ENCODE data around the gene EPS8L2.

EPS8L2 gene

GRCh38 chr11:766106-766935 lies 60.3 kb downstream of the EPS8L2 start:
- TF ChIP-seq TAF1 (IDR thresholded peaks at IDR 0.05; ENCODE audit: borderline replicate concordance, low read depth, low read length) (no peak), POLR2A (IDR thresholded peaks at IDR 0.05; ENCODE audit: low read depth, low read length) (peak; percentile 35)
- FAIRE-seq = peak; percentile 71
- no peak for DNase-seq (ENCODE audit: insufficient read length)

- TF ChIP-seq POLR2A (IDR thresholded peaks at IDR 0.05; ENCODE audit: low read depth, low read length) (no peak), TAF1 (IDR thresholded peaks at IDR 0.05; ENCODE audit: borderline replicate concordance, low read depth, low read length) (no peak), POLR2AphosphoS5 (IDR thresholded peaks at IDR 0.05; ENCODE audit: low read depth, low read length) (no peak)
- DNase-seq (ENCODE audit: insufficient read length) (no peak), FAIRE-seq (no peak)
These were observed 60.8 kb downstream of the EPS8L2 start for GRCh38 chr11:766936-767210.

- TF ChIP-seq POLR2AphosphoS5 (IDR thresholded peaks at IDR 0.05; ENCODE audit: low read depth, low read length) (peak; percentile 63; the same call in 1 of the 2 replicates), TAF1 (IDR thresholded peaks at IDR 0.05; ENCODE audit: borderline replicate concordance, low read depth, low read length) (no peak), POLR2A (IDR thresholded peaks at IDR 0.05; ENCODE audit: low read depth, low read length) (peak; percentile 40; the same call in 1 of the 2 replicates)
- no peak for FAIRE-seq
- DNase-seq (ENCODE audit: insufficient read length) = no peak
These were observed 61.2 kb downstream of the EPS8L2 start for GRCh38 chr11:767238-767637.

- FAIRE-seq (no peak), DNase-seq (ENCODE audit: insufficient read length) (no peak)
- TF ChIP-seq POLR2A (IDR thresholded peaks at IDR 0.05; ENCODE audit: low read depth, low read length) (peak; percentile 28; the same call in 1 of the 2 replicates), TAF1 (IDR thresholded peaks at IDR 0.05; ENCODE audit: borderline replicate concordance, low read depth, low read length) (no peak)
These were observed 64.0 kb downstream of the EPS8L2 start for GRCh38 chr11:769887-770641.

GRCh38 chr11:770642-771616 lies 64.9 kb downstream of the EPS8L2 start:
- DNase-seq (ENCODE audit: insufficient read length) (no peak), FAIRE-seq (no peak)
- TF ChIP-seq POLR2AphosphoS5 (IDR thresholded peaks at IDR 0.05; ENCODE audit: low read depth, low read length) (0 out of 2 replicates have a peak, but pooled peaks have one; percentile 2), POLR2A (IDR thresholded peaks at IDR 0.05; ENCODE audit: low read depth, low read length) (no peak)

GRCh38 chr11:771617-772204 lies 65.7 kb downstream of the EPS8L2 start:
- no peak for TF ChIP-seq POLR2A (IDR thresholded peaks at IDR 0.05; ENCODE audit: low read depth, low read length)
- TF ChIP-seq POLR2AphosphoS5 (IDR thresholded peaks at IDR 0.05; ENCODE audit: low read depth, low read length) = no peak
- TF ChIP-seq TAF1 (IDR thresholded peaks at IDR 0.05; ENCODE audit: borderline replicate concordance, low read depth, low read length) = no peak
- FAIRE-seq = no peak
- DNase-seq (ENCODE audit: insufficient read length) = no peak

GRCh38 chr11:772429-773390 lies 66.7 kb downstream of the EPS8L2 start:
- no peak for TF ChIP-seq POLR2AphosphoS5 (IDR thresholded peaks at IDR 0.05; ENCODE audit: low read depth, low read length)
- TF ChIP-seq POLR2A (IDR thresholded peaks at IDR 0.05; ENCODE audit: low read depth, low read length) = no peak
- TF ChIP-seq TAF1 (IDR thresholded peaks at IDR 0.05; ENCODE audit: borderline replicate concordance, low read depth, low read length) = no peak
- FAIRE-seq = no peak
- no peak for DNase-seq (ENCODE audit: insufficient read length)

- TF ChIP-seq POLR2AphosphoS5 (IDR thresholded peaks at IDR 0.05; ENCODE audit: low read depth, low read length) = no peak
- TF ChIP-seq POLR2A (IDR thresholded peaks at IDR 0.05; ENCODE audit: low read depth, low read length) = no peak
- TF ChIP-seq TAF1 (IDR thresholded peaks at IDR 0.05; ENCODE audit: borderline replicate concordance, low read depth, low read length) = no peak
- FAIRE-seq (no peak), DNase-seq (ENCODE audit: insufficient read length) (no peak)
These were observed 67.4 kb downstream of the EPS8L2 start for GRCh38 chr11:773425-773824.

GRCh38 chr11:773830-774229 lies 67.8 kb downstream of the EPS8L2 start:
- no peak for DNase-seq (ENCODE audit: insufficient read length)
- TF ChIP-seq TAF1 (IDR thresholded peaks at IDR 0.05; ENCODE audit: borderline replicate concordance, low read depth, low read length) (no peak), POLR2A (IDR thresholded peaks at IDR 0.05; ENCODE audit: low read depth, low read length) (no peak)
- no peak for FAIRE-seq

All from GM12892 (cell line).